CD4-positive, CD25-positive, alpha-beta regulatory T cell (primary cell): Measurements from ENCODE around the gene GATA5. TPM values are rescaled to one million over a fixed set of nuclear protein-coding genes. Genes with fewer than 3 reads are reported as not detected.

Experiments
- ATAC-seq, 2 donors: fragments of 150-1000 bp; cut with Tn5 transposase; one replicate each; pipeline ENCODE4 v1.10.0; 2021; ENCODE audit warnings: low read depth in 2 of 2, moderate number of reproducible peaks in 2 of 2, moderate library complexity in 1 of 2
- DNase-seq, 3 donors: peaks; one replicate each; pipeline versions ENCODE4 v3.0.0 to v3.0.0-alpha.2; 2012 to 2022; ENCODE audit warnings: mixed read lengths in 1 of 3
- H3K27ac ChIP-seq: one replicate; pipeline ENCODE4 v1.7.0; 2013; ENCODE audit warnings: mild to moderate bottlenecking, low read length; ENCODE audit not compliant: insufficient read depth, poor library complexity, severe bottlenecking
- H3K27me3 ChIP-seq: one replicate; pipeline ENCODE4 v1.7.0; 2013; ENCODE audit warnings: low read length; ENCODE audit not compliant: control insufficient read depth, insufficient read depth
- H3K36me3 ChIP-seq: one replicate; pipeline ENCODE4 v1.7.0; 2013; ENCODE audit warnings: mild to moderate bottlenecking, low read length, moderate library complexity; ENCODE audit not compliant: control insufficient read depth, insufficient read depth
- H3K4me1 ChIP-seq: 2 replicates; pipeline ENCODE4 v1.7.0; 2013; ENCODE audit warnings: mild to moderate bottlenecking, low read length; ENCODE audit not compliant: insufficient read depth, control insufficient read depth, poor library complexity, severe bottlenecking
- H3K4me3 ChIP-seq: one replicate; pipeline ENCODE4 v1.7.0; 2013; ENCODE audit warnings: low read depth, mild to moderate bottlenecking, low read length, moderate library complexity
- H3K9me3 ChIP-seq, 2 experiments: 1 replicate in 1 of 2; 2 replicates in 1 of 2; pipeline ENCODE4 v1.7.0; 2013; ENCODE audit warnings: low read length in 2 of 2, mild to moderate bottlenecking in 1 of 2, moderate library complexity in 1 of 2; ENCODE audit not compliant: control insufficient read depth in 2 of 2
- H3K27ac Mint-ChIP-seq, 3 donors: one replicate each; pipeline ENCODE4 v1.8.0; 2020 to 2022; ENCODE audit warnings: mild to moderate bottlenecking in 3 of 3, mixed read lengths in 3 of 3, moderate library complexity in 2 of 3
- H3K27me3 Mint-ChIP-seq: one replicate; pipeline ENCODE4 v1.8.0; 2022; ENCODE audit warnings: mild to moderate bottlenecking, mixed read lengths
- H3K36me3 Mint-ChIP-seq: one replicate; pipeline ENCODE4 v1.8.0; 2020; ENCODE audit warnings: mixed read lengths
- H3K4me1 Mint-ChIP-seq, 4 donors: one replicate each; pipeline ENCODE4 v1.8.0; 2020 to 2022; ENCODE audit warnings: mixed read lengths in 4 of 4, mild to moderate bottlenecking in 1 of 4
- H3K4me3 Mint-ChIP-seq, 4 donors: one replicate each; pipeline ENCODE4 v1.8.0; 2020 to 2022; ENCODE audit warnings: mild to moderate bottlenecking in 4 of 4, mixed read lengths in 4 of 4, moderate library complexity in 3 of 4
- H3K9me3 Mint-ChIP-seq, 7 donors: one replicate each; pipeline ENCODE4 v1.8.0; 2020 to 2022; ENCODE audit warnings: mixed read lengths in 7 of 7, mild to moderate bottlenecking in 3 of 7, moderate library complexity in 2 of 7
- polyA plus RNA-seq, 4 donors: library from polyadenylated mRNA; unstranded; fragments of 300-500 nt; fragmentation: Illumina TruSeq; gene quantifications; one replicate each; pipeline ENCODE4 v1.2.3, GENCODE V29; 2021
- total RNA-seq: library from RNA; stranded (reverse); gene quantifications from one replicate; pipeline ENCODE4 v1.2.3, GENCODE V29; 2022

The GATA5 gene
- total and polyA plus RNA-seq, 5 donors from 2014 or later = not detected

DNA sequence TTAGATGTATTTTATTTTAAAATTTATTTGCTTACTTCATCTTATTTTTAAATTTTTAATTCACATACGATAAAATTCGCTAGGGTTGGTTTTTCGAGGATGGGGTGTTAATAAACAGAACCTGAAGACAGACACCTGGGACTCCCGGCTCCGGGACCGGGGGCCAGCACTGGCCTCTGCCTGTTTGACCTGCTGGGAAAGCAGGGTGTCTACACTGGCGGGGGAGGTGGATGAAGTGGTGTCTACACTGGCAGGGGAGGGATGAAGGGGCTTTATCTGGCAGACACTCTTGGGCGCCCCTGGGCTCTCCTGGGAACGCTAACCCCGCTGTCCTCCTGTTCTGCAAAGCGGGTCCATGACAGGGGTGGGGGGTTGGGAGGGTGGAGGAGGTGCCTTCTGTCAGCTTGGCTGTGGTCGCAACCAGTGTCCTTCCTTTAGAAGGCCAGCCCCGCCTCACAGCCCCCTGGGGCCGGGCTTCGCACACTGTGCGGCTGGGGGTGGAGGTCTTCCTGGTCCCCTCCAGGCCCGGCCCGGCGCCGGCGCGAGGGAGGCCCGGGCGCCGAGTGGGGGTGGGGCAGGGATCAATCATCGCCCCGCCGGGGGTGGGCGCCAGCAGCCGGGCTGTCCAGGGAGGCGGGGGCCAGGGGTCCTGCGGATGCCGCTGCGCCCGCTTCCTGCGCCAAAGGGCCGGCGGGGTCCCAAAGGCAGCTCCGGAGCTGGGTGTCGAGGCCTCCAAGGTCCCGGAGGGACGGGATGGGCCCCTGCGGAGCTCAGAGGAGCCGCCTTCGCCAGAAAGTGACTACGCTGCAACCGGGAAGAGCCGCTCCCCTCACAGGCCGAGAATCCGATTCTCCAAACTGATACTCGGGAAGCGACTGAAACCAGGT is 1.8 kb downstream of the GATA5 start:
- Mint-ChIP-seq H3K4me1 (peaks cover 0 to 10% (median 2%) of the 10 kb centered on the region in 4 donors), H3K4me3 (no peak overlapping the region), H3K36me3 (no peaks in the 10 kb centered on the region), H3K27me3 (peaks cover 38% of the 10 kb centered on the region), H3K27ac (no peak overlapping the region), H3K9me3 (peaks cover 0 to 3% (median 0%) of the 10 kb centered on the region in 7 donors)
- Histone ChIP-seq H3K36me3 (no peaks in the 10 kb centered on the region), H3K4me3 (no peak overlapping the region), H3K27ac (no peak overlapping the region), H3K27me3 (no peaks in the 10 kb centered on the region), H3K4me1 (no peaks in the 10 kb centered on the region), H3K9me3 (no peaks in the 10 kb centered on the region)
- DNase-seq (no peak), ATAC-seq (no peak)

GRCh38 chr20:62472941-62473585 is 2.7 kb downstream of the GATA5 start:
- Histone ChIP-seq H3K36me3 (no peaks in the 10 kb centered on the region), H3K27ac (no peak overlapping the region), H3K27me3 (no peaks in the 10 kb centered on the region), H3K4me3 (no peak overlapping the region), H3K4me1 (no peaks in the 10 kb centered on the region), H3K9me3 (no peaks in the 10 kb centered on the region)
- Mint-ChIP-seq H3K36me3 (no peaks in the 10 kb centered on the region), H3K27ac (no peak overlapping the region), H3K27me3 (peaks cover 29% of the 10 kb centered on the region), H3K4me1 (peaks cover 0 to 5% (median 0%) of the 10 kb centered on the region in 4 donors), H3K9me3 (peaks cover 0 to 3% (median 0%) of the 10 kb centered on the region in 7 donors), H3K4me3 (no peak overlapping the region)
- ATAC-seq (no peak), DNase-seq (no peak)

DNA sequence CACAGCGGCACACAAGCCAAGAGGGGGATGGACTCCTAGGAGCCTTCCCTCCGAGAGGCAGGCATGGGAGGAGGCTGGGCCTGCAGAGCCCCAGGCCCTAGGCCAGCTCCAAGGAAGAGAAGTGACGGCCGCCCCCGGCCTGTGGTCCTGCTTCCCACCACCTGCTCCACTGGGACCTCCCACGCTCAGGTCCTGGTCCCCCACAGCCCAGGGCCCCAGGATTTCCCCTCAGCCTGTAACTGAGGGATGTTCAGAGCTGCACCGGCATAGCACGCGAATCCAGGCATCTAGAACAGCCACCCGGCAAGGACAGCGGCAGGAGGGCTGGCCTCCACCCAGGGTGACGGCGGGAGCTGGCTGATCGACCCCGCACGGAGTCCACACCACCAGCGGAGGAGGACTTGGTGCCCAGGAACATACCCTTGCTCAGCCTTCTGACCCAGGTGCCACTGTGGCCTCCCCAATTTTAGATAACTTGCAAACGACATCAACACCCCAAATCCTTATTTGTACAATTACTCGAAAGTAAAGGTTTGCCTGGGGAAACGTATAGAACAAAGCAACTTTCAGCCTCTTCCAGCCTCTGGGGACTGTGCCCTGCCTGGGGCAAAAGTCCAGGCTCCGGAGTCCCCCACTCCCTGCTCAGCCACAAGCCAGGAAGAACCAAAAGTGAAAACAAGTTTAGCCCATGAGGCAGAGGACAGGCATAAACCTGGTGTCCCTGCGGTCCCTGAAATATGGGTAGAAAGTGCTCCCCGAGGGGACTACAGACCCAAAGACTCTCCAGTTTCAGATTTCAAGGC is 3.5 kb downstream of the GATA5 start:
- no peaks in the 10 kb centered on the region for H3K27me3 ChIP-seq
- Mint-ChIP-seq H3K4me1 (peaks cover 0 to 4% (median 0%) of the 10 kb centered on the region in 4 donors), H3K4me3 (no peak overlapping the region), H3K27ac (peak overlapping the region in 1 of 3 donors; percentile 12), H3K27me3 (peaks cover 23% of the 10 kb centered on the region), H3K9me3 (peaks cover 0 to 3% (median 0%) of the 10 kb centered on the region in 7 donors), H3K36me3 (no peaks in the 10 kb centered on the region)
- no peak for DNase-seq
- no peaks in the 10 kb centered on the region for H3K9me3 ChIP-seq
- no peak overlapping the region for H3K27ac ChIP-seq
- ATAC-seq = no peak
- no peak overlapping the region for H3K4me3 ChIP-seq
- no peaks in the 10 kb centered on the region for H3K4me1 ChIP-seq
- no peaks in the 10 kb centered on the region for H3K36me3 ChIP-seq

- H3K4me1 Mint-ChIP-seq = no peaks in the 10 kb centered on the region
- Histone ChIP-seq H3K4me3 (no peak overlapping the region), H3K27ac (no peak overlapping the region), H3K27me3 (no peaks in the 10 kb centered on the region), H3K4me1 (no peaks in the 10 kb centered on the region), H3K36me3 (no peaks in the 10 kb centered on the region), H3K9me3 (no peaks in the 10 kb centered on the region)
- no peak overlapping the region for H3K4me3 Mint-ChIP-seq
- no peaks in the 10 kb centered on the region for H3K36me3 Mint-ChIP-seq
- peaks cover 21% of the 10 kb centered on the region for H3K27me3 Mint-ChIP-seq
- H3K27ac Mint-ChIP-seq = no peak overlapping the region
- peaks cover 0 to 2% (median 0%) of the 10 kb centered on the region in 7 donors for H3K9me3 Mint-ChIP-seq
- DNase-seq (no peak), ATAC-seq (no peak)
These were observed 5.3 kb downstream of the GATA5 start for GRCh38 chr20:62470459-62470858.

GRCh38 chr20:62470001-62470400 is 5.8 kb downstream of the GATA5 start:
- Mint-ChIP-seq H3K36me3 (no peaks in the 10 kb centered on the region), H3K4me3 (peak overlapping the region in 1 of 4 donors; percentile 21), H3K27ac (no peak overlapping the region), H3K4me1 (no peaks in the 10 kb centered on the region), H3K9me3 (peaks cover 0 to 2% (median 0%) of the 10 kb centered on the region in 7 donors), H3K27me3 (peaks cover 21% of the 10 kb centered on the region)
- Histone ChIP-seq H3K9me3 (no peaks in the 10 kb centered on the region), H3K27ac (no peak overlapping the region), H3K4me3 (no peak overlapping the region), H3K27me3 (no peaks in the 10 kb centered on the region), H3K4me1 (no peaks in the 10 kb centered on the region), H3K36me3 (no peaks in the 10 kb centered on the region)
- DNase-seq (no peak), ATAC-seq (no peak)

GRCh38 chr20:62469352-62469751 is 6.4 kb downstream of the GATA5 start:
- H3K36me3 Mint-ChIP-seq = no peaks in the 10 kb centered on the region
- no peak for DNase-seq
- Histone ChIP-seq H3K9me3 (no peaks in the 10 kb centered on the region), H3K27ac (no peak overlapping the region), H3K36me3 (no peaks in the 10 kb centered on the region), H3K4me1 (no peaks in the 10 kb centered on the region), H3K27me3 (no peaks in the 10 kb centered on the region), H3K4me3 (no peak overlapping the region)
- H3K4me3 Mint-ChIP-seq = no peak overlapping the region
- peaks cover 16% of the 10 kb centered on the region for H3K27me3 Mint-ChIP-seq
- H3K4me1 Mint-ChIP-seq = no peaks in the 10 kb centered on the region
- H3K9me3 Mint-ChIP-seq = peaks cover 0 to 2% (median 0%) of the 10 kb centered on the region in 7 donors
- no peak overlapping the region for H3K27ac Mint-ChIP-seq
- no peak for ATAC-seq

GRCh38 chr20:62466806-62467537 is 8.8 kb downstream of the GATA5 start:
- Histone ChIP-seq H3K9me3 (no peaks in the 10 kb centered on the region), H3K4me1 (no peaks in the 10 kb centered on the region), H3K4me3 (no peak overlapping the region), H3K36me3 (no peaks in the 10 kb centered on the region), H3K27me3 (no peaks in the 10 kb centered on the region), H3K27ac (no peak overlapping the region)
- ATAC-seq (no peak), DNase-seq (no peak)
- peaks cover 0 to 2% (median 0%) of the 10 kb centered on the region in 7 donors for H3K9me3 Mint-ChIP-seq
- no peak overlapping the region for H3K27ac Mint-ChIP-seq
- H3K27me3 Mint-ChIP-seq = peaks cover 9% of the 10 kb centered on the region
- no peaks in the 10 kb centered on the region for H3K36me3 Mint-ChIP-seq
- H3K4me1 Mint-ChIP-seq = no peaks in the 10 kb centered on the region
- H3K4me3 Mint-ChIP-seq = no peak overlapping the region
